SU-DHL-6 (cell line): ENCODE measurements around the gene FRMD1.

ENCODE experiments used
- EZH2phosphoT487 ChIP-seq: fragments of 200-600 bp; sonication (generic), shearing (Covaris generic); conservative IDR thresholded peaks from 2 replicates; pipeline ENCODE4 v1.6.1; 2018; ENCODE audit warnings: mild to moderate bottlenecking, antibody characterized with exemption, low read length, moderate library complexity, mixed read lengths
- TF ChIP-seq, protein P1 (sequence below): fragments of 200-600 bp; sonication (generic); IDR thresholded peaks from one replicate; pipeline ENCODE4 v1.5.1; 2017; ENCODE audit warnings: antibody characterized with exemption, mild to moderate bottlenecking, low read length, moderate library complexity; ENCODE audit not compliant: insufficient read depth, poor library complexity, severe bottlenecking

DNA sequence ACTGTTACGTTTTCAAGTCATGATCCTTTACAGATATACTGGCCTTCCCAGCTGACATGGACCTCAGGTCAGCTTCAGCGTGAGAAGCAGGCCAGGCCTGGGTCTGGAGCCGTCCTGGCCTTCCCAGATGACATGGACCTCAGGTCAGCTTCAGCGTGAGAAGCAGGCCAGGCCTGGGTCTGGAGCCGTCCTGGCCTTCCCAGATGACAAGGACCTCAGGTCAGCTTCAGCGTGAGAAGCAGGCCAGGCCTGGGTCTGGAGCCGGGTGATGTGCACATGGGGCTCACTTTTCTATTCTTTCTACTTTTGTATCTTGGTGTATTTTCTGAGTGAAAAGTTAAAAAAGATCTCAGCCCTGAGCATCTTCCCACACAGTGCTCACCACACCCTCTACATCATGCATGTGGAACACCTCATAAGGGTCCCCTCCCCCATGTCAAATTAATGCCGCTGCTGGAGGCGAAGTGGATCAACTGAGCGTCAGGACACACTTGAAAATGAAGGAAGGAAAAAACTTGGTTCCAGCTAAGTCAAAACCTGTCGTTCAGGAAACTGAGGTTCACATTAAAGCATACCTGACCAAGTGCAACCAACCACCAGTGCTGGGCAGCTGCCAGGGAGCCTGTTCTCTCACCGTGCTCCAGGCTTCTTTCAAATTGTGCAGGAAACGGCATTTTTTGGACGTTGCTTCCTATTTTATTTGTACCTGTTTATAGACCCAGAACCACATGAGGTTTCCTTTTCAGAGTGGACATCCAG is 49.4 kb downstream of the FRMD1 start:
- TF ChIP-seq, protein P1, sequence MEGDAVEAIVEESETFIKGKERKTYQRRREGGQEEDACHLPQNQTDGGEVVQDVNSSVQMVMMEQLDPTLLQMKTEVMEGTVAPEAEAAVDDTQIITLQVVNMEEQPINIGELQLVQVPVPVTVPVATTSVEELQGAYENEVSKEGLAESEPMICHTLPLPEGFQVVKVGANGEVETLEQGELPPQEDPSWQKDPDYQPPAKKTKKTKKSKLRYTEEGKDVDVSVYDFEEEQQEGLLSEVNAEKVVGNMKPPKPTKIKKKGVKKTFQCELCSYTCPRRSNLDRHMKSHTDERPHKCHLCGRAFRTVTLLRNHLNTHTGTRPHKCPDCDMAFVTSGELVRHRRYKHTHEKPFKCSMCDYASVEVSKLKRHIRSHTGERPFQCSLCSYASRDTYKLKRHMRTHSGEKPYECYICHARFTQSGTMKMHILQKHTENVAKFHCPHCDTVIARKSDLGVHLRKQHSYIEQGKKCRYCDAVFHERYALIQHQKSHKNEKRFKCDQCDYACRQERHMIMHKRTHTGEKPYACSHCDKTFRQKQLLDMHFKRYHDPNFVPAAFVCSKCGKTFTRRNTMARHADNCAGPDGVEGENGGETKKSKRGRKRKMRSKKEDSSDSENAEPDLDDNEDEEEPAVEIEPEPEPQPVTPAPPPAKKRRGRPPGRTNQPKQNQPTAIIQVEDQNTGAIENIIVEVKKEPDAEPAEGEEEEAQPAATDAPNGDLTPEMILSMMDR = no peak
- TF ChIP-seq EZH2phosphoT487 = no peak
